D721Med (cell line): ENCODE measurements around the gene HES2.
A peak's percentile ranks its signal among the peaks of the same experiment; 100 is the strongest.
"Not testable (repeated sequence)": the region's sequence is repeated elsewhere in the genome, so short reads cannot be mapped to it uniquely, and the experiment has no call there.

Experiments
- DNase-seq: peaks from one replicate; pipeline ENCODE4 v3.0.0; 2011; ENCODE audit warnings: low spot score; ENCODE audit not compliant: insufficient read length
- FAIRE-seq: peaks from 2 replicates; lab custom pipeline; 2011; peaks lifted over from hg19 to GRCh38; lab: Jason Lieb, UNC
- TF ChIP-seq, protein P1 (sequence below): IDR thresholded peaks from 2 replicates; pipeline ENCODE4 v1.5.1; 2012; ENCODE audit warnings: mild to moderate bottlenecking, control low read depth; ENCODE audit not compliant: insufficient read depth; ENCODE audit errors: missing control alignments

HES2 gene

DNA sequence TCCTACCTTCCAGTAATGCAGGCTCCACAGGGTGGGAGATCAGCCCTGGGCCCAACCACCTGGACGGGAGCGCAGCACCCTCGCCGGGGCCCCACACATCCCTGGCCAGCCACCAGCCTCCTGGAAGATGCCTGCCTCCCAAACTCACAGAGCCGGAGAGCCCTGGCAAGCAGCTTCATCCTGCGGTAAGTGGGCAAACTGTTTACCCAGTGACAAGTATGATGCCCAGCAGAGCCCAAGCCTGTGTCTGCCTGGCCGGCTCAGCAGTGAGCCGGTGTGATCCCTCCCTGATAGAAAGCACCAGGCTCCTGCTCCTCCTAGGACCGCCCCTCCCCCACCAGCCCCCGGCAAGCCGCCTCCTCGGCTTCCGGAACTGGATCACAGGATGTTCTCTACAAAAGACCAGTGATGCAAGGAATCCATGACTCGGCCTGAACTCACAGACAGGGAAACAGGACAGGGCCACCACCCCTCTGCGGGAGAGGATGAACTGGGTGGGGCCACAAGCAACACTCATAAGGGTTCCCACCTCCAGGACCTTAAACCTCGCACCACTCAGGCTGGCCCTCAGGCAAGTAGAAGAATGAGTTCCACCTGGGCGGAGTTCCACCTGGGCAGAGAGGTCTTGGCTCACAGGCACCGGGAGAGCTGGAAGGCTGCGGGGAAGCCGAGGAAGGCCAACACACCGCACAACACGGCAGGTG, 34.1 kb downstream of the HES2 start:
- no peak for FAIRE-seq
- no peak for DNase-seq
- TF ChIP-seq, protein P1, sequence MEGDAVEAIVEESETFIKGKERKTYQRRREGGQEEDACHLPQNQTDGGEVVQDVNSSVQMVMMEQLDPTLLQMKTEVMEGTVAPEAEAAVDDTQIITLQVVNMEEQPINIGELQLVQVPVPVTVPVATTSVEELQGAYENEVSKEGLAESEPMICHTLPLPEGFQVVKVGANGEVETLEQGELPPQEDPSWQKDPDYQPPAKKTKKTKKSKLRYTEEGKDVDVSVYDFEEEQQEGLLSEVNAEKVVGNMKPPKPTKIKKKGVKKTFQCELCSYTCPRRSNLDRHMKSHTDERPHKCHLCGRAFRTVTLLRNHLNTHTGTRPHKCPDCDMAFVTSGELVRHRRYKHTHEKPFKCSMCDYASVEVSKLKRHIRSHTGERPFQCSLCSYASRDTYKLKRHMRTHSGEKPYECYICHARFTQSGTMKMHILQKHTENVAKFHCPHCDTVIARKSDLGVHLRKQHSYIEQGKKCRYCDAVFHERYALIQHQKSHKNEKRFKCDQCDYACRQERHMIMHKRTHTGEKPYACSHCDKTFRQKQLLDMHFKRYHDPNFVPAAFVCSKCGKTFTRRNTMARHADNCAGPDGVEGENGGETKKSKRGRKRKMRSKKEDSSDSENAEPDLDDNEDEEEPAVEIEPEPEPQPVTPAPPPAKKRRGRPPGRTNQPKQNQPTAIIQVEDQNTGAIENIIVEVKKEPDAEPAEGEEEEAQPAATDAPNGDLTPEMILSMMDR: no peak

DNA sequence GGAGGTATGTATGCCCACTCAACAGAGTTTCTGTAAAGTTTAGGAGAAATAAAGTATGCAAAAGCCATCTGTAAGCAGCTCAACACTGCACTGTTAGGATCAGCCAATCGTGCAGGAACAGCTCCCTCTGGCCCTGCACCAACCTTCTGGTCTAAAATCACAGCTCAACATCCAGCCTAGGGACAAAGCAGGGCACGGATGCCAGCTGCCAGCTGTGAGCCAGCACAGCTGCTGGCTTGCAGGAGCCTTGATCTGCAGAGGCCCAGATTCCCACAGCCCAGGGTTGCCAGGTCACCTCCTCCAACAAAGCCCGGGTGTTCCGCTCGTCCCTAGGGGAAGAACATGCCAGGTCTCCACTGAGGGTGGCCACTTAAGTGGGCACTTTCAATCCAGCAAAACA, 34.8 kb downstream of the HES2 start:
- TF ChIP-seq, protein P1: no peak
- FAIRE-seq (no peak), DNase-seq (no peak)

DNA sequence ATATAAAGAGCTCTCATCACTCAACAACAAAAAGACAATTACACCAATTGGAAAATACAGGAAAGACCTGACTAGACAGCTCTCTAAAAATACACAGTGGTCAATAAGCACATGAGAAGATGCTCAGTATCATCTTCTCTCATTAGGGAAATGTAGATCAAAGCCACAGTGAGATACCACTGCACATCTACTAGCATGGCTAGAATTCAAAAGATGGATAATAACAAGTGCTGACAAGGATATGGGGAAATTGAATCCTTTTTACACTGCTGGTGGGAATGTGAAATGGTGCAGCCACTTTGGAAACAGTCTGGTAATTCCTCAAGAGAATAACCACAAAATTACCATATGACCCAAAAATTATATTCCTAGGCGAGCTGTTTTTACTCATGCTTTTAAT, 35.6 kb downstream of the HES2 start:
- TF ChIP-seq, protein P1: no peak

DNA sequence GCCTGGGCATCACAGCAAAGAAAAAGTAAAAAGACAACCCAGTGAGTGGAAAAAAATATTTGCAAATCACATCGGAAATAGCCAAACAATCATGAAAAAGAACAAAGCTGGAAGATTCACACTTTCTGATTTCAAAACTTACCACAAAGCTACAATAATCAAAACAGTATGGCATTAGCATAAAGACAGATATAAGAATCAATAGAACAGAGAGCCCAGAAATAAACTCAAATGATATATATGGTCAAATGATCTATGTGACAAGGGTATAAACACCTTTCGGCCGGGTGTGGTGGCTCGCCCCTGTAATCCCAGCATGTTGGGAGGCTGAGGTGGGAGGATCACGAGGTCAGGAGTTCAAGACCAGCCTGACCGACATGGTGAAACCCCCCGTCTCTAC, 39.7 kb downstream of the HES2 start:
- no peak for FAIRE-seq
- TF ChIP-seq, protein P1: no peak
- DNase-seq: no peak

More for the DNA sequence above, 35.6 kb downstream of the HES2 start:
- no peak for FAIRE-seq
- DNase-seq: no peak

DNA sequence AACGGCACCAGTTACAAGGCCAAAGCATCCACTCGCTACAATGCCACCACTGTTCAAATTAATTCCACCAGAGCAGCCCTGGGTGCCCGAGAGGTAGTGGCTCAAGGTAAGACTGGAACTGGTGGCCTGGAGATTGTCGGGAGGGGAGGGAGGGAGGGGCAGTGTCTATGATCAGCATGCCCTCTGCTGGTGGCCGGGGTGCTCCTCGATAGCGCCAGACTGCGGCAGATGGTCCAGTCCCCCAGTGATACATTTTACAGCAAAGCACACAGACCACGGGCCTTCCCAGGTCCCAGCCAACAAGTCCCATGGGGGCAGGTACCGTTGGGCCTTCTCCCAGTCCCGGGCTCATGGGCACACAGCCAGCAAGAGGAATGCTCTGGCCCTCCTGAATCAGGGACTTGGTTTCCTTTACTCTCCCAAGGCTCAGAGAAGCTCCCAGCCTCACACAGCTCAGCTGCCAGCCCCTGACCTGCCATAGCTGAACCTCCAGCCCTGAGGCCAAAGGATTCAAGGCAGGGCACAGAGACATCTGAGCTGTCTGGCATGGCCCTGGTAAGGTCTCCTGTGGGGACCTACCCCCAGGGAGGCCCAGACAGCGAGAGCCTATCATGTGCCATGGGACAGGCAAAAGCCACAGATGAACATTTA, 41.5 kb downstream of the HES2 start:
- DNase-seq: no peak
- TF ChIP-seq, protein P1: peak; percentile 36
- no peak for FAIRE-seq

DNA sequence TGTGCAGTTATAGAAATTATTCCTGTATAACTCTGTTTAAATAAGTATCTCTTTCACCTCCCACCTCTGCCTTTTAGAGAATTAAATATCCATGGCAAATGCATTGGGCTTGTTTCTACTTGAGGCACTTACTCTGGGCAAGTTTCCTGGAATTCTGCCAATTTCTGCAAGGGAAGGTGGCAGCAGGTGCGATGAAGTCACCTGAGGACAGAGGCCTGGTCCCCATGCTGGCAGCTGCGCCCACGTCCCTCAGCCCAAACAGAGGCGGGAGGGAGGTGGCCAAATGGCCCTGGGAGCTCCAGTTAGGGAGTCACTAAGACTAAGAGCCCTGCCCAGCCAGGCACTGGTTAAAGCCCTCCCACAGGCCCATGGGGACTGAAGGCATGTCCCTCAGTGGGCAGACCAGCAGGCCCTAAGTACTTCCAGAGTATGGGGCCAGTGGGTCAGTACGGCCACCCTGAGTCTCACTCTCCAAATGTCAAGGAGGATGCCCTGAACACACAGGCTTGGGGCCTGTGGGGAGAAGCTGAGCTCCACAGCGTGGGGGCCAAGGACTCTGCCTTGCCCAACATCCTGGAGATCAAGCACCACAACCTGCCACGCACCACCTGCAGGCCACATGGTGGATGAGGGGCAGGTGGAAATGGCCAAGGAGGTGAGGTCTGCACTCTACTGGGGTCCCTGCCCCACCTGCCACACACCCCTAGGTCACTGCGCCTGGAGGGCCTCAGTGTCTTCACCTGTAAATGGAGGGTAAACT, 45.6 kb downstream of the HES2 start:
- no peak for FAIRE-seq
- no peak for DNase-seq
- TF ChIP-seq, protein P1: no peak

DNA sequence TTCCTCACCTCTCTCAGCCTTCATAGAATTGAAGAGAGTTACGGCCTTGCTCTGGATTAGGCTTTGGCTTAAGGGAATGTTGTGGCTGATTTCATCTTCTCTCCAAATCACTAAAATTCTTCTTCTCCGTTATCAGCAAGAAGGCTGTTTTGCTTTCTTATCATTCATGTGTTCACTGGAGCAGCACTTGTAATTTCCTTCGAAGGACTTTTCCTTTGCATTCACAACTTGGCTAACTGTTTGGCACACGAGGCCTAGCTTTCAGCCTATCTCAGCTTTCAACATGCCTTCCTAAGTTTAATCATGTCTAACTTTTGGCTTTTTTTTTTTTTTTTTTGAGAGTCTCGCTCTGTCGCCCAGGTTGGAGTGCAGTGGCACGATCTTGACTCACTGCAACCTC, 47.5 kb downstream of the HES2 start:
- DNase-seq, FAIRE-seq: not testable (repeated sequence)
